ENCODE results near the gene FAM200C. TPM values are rescaled to one million over a fixed set of nuclear protein-coding genes. Genes with fewer than 3 reads are reported as not detected.

FAM200C gene
- total and polyA plus RNA-seq, 2 of the 8 experiments (the other 6 are each of a cell fraction or from before 2014, with no cell fraction given) = 2.6 to 7.3 TPM

GRCh38 chr5:160445751-160446150 lies 45.9 kb upstream of the FAM200C start:
- no peak overlapping the region for H3K14ac ChIP-seq (ENCODE audit: insufficient read length)
- H4K20me1 ChIP-seq (replicated peaks in 1 of 2; ENCODE audit: control insufficient read depth in 1 of 2, insufficient read depth in 2 of 2, low read length in 2 of 2) = no peaks in the 10 kb centered on the region
- H4K8ac ChIP-seq (ENCODE audit: extremely low read depth, insufficient read depth, low read length) = no peak overlapping the region
- no peak overlapping the region for H3K4ac ChIP-seq (replicated peaks; ENCODE audit: insufficient read length, low read depth, low read length)
- no peak overlapping the region for H3K56ac ChIP-seq (replicated peaks; ENCODE audit: insufficient read length, low read depth, low read length)
- ChIA-PET CTCF (ENCODE audit: partially characterized antibody) (no interaction called here), POLR2A (ENCODE audit: partially characterized antibody) (no interaction called here)
- no peak overlapping the region for H3K4me2 ChIP-seq (ENCODE audit: insufficient read depth in 1 of 2, low read depth in 2 of 2, low read length in 2 of 2)
- H3K4me1 ChIP-seq (replicated peaks in 1 of 4; ENCODE audit: control insufficient read depth in 3 of 4, insufficient read depth in 4 of 4, low read length in 3 of 4) = no peaks in the 10 kb centered on the region
- H3K36me3 ChIP-seq (ENCODE audit: control insufficient read depth in 2 of 4, insufficient read depth in 4 of 4, low read length in 3 of 4) = no peaks in the 10 kb centered on the region
- H3K18ac ChIP-seq (ENCODE audit: extremely low read depth, low read length) = no peak overlapping the region
- no peak overlapping the region for H2AK5ac ChIP-seq (ENCODE audit: low read depth, low read length)
- no peak overlapping the region for H2BK12ac ChIP-seq (ENCODE audit: low read depth, low read length)
- H3K27ac ChIP-seq (ENCODE audit: low read depth, low read length) = no peak overlapping the region
- H4K91ac ChIP-seq (replicated peaks; ENCODE audit: insufficient read length, low read length) = no peak overlapping the region
- no peaks in the 10 kb centered on the region for H3K79me1 ChIP-seq (ENCODE audit: low read depth, low read length)
- no peak overlapping the region for H3K9ac ChIP-seq (replicated peaks in 1 of 4; ENCODE audit: extremely low read depth in 1 of 4, low read depth in 3 of 4, low read length in 3 of 4)
- no peaks in the 10 kb centered on the region for H3K79me2 ChIP-seq (ENCODE audit: control insufficient read depth in 1 of 2, insufficient read depth in 2 of 2, low read length in 2 of 2)
- H4K5ac ChIP-seq (ENCODE audit: insufficient read length, low read depth, low read length) = no peak overlapping the region
- H2BK20ac ChIP-seq (ENCODE audit: low read length) = no peak overlapping the region
- no peaks in the 10 kb centered on the region for H3K27me3 ChIP-seq (replicated peaks in 1 of 4; ENCODE audit: control insufficient read depth in 3 of 4, extremely low read depth in 1 of 4, insufficient read depth in 3 of 4, low read length in 3 of 4)
- no peak overlapping the region for H2BK5ac ChIP-seq (ENCODE audit: low read depth, low read length)
- DNase-seq (ENCODE audit: low read depth in 1 of 2, low spot score in 2 of 2) (no peak), FAIRE-seq (no peak)
- H3K23me2 ChIP-seq (ENCODE audit: low read depth, low read length) = no peaks in the 10 kb centered on the region
- H3K23ac ChIP-seq (ENCODE audit: insufficient read length) = no peak overlapping the region
- H3K9me3 ChIP-seq (ENCODE audit: insufficient read depth in 2 of 2, low read depth in 1 of 2, low read length in 1 of 2) = 0 out of 4 replicates have a peak, but pooled peaks cover 0 to 3% of the 10 kb centered on the region in 2 experiments
- no peak overlapping the region for H2BK15ac ChIP-seq (ENCODE audit: low read length)
- H3K4me3 ChIP-seq (ENCODE audit: extremely low read depth in 1 of 4, insufficient read depth in 2 of 4, low read depth in 3 of 4, low read length in 4 of 4) = no peak overlapping the region
- no peak overlapping the region for H2AFZ ChIP-seq (ENCODE audit: low read length)
- H2BK120ac ChIP-seq (replicated peaks; ENCODE audit: low read depth, low read length) = no peak overlapping the region
- no peak for TF ChIP-seq HDAC2 (IDR thresholded peaks at IDR 0.05; ENCODE audit: borderline replicate concordance in 1 of 2, low read depth in 2 of 2, low read length in 2 of 2)
- TF ChIP-seq POLR2A (IDR thresholded peaks at IDR 0.05; ENCODE audit: control extremely low read depth in 1 of 2, low read depth in 2 of 2, low read length in 2 of 2) = no peak
- no peak for TF ChIP-seq CEBPB (IDR thresholded peaks at IDR 0.05; ENCODE audit: low read depth, low read length)
- no peak for TF ChIP-seq SIX5 (IDR thresholded peaks at IDR 0.05; ENCODE audit: low read depth, low read length)
- TF ChIP-seq ZNF274 (IDR thresholded peaks at IDR 0.05; ENCODE audit: borderline replicate concordance, extremely low read depth, low read length) = no peak
- no peak for TF ChIP-seq SIN3A (conservative IDR thresholded peaks at IDR 0.05 in 1 of 2, IDR thresholded peaks at IDR 0.05 in 1 of 2; ENCODE audit: low read depth in 1 of 2, low read length in 2 of 2)
- TF ChIP-seq, protein P1, sequence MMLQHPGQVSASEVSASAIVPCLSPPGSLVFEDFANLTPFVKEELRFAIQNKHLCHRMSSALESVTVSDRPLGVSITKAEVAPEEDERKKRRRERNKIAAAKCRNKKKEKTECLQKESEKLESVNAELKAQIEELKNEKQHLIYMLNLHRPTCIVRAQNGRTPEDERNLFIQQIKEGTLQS (IDR thresholded peaks at IDR 0.05; ENCODE audit: insufficient read depth, low read depth, low read length) = no peak
- no peak for TF ChIP-seq SP2 (IDR thresholded peaks at IDR 0.05; ENCODE audit: low read length)
- TF ChIP-seq GABPA (IDR thresholded peaks at IDR 0.05; ENCODE audit: borderline replicate concordance, insufficient read depth, low read length) = no peak
- TF ChIP-seq TCF12 (IDR thresholded peaks at IDR 0.05; ENCODE audit: low read depth, low read length) = no peak
- no peak for TF ChIP-seq ASH2L (IDR thresholded peaks at IDR 0.05; ENCODE audit: low read length)
- no peak for TF ChIP-seq SUZ12 (IDR thresholded peaks at IDR 0.05; ENCODE audit: low read length)
- no peak for TF ChIP-seq CREB1 (IDR thresholded peaks at IDR 0.05)
- TF ChIP-seq SIRT6 (IDR thresholded peaks at IDR 0.05; ENCODE audit: low read length) = no peak

Data from H1 (cell line).